ENCODE data around the gene RANBP2.

The RANBP2 gene

DNA sequence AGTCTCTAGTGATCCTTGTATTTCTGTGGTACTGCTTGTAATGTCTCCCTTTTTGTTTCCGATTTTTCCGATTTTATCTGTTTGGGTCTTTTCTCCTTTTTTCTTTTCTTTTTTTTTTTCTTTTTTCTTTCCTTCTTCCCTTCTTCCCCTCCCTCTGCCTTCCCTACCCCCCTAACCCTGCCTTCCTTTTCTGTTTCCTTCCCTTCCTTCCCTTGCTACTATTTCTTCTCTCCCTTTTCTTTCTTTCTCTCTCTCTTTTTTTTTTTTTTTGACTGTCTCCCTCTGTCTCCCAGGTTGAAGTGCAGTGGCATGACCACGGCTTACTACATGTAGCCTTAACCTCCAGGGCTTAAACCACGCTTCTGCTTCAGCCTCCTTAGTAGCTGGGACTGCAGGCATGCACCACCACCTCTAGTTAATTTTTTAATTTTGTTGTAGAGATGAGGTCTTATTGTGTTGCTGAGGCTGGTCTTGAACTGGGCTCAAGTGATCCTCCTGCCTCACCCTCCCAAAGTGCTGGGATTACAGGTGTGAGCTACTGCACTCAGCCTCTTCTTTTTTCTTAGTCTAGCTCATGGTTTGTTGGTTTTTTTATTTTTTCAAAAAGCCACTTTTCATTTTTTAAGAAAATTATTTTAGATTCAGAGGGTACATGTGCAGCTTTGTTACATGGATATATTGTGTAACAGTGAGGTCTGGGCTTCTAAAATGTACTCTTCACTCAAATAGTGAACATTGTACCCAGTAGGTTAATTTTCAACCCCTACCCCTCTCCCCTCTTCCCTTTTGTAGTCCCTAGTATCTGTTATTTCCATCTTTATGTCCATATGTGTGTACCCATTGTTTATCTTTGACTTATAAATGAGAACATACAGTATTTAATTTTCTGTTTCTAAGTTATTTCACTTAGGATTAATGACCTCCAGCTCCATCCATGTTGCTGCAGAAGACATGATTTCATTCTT is 92.0 kb downstream of the RANBP2 start:
- no peaks in the 10 kb centered on the region for H3K4me1 Mint-ChIP-seq
- H3K27ac Mint-ChIP-seq: no peak overlapping the region
- DNase-seq: no peak
- H3K36me3 Mint-ChIP-seq (ENCODE audit: low read depth): peaks cover 90% of the 10 kb centered on the region
- no peak overlapping the region for H3K4me3 Mint-ChIP-seq
- H3K9me3 Mint-ChIP-seq: peaks cover 53% of the 10 kb centered on the region
- TF ChIP-seq, protein P1, sequence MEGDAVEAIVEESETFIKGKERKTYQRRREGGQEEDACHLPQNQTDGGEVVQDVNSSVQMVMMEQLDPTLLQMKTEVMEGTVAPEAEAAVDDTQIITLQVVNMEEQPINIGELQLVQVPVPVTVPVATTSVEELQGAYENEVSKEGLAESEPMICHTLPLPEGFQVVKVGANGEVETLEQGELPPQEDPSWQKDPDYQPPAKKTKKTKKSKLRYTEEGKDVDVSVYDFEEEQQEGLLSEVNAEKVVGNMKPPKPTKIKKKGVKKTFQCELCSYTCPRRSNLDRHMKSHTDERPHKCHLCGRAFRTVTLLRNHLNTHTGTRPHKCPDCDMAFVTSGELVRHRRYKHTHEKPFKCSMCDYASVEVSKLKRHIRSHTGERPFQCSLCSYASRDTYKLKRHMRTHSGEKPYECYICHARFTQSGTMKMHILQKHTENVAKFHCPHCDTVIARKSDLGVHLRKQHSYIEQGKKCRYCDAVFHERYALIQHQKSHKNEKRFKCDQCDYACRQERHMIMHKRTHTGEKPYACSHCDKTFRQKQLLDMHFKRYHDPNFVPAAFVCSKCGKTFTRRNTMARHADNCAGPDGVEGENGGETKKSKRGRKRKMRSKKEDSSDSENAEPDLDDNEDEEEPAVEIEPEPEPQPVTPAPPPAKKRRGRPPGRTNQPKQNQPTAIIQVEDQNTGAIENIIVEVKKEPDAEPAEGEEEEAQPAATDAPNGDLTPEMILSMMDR (IDR thresholded peaks at IDR 0.05): no peak
- no peaks in the 10 kb centered on the region for H3K27me3 Mint-ChIP-seq (ENCODE audit: low read depth, poor library complexity)

GRCh38 chr2:108813732-108814131 is 94.5 kb downstream of the RANBP2 start:
- TF ChIP-seq, protein P1 (IDR thresholded peaks at IDR 0.05): no peak
- Mint-ChIP-seq H3K4me1 (no peaks in the 10 kb centered on the region), H3K4me3 (no peak overlapping the region), H3K9me3 (peaks cover 43% of the 10 kb centered on the region), H3K27ac (no peak overlapping the region), H3K36me3 (ENCODE audit: low read depth) (peaks cover 90% of the 10 kb centered on the region), H3K27me3 (ENCODE audit: low read depth, poor library complexity) (no peaks in the 10 kb centered on the region)
- no peak for DNase-seq

GRCh38 chr2:108820482-108820881 is 101.2 kb downstream of the RANBP2 start:
- DNase-seq: no peak
- Mint-ChIP-seq H3K27me3 (ENCODE audit: low read depth, poor library complexity) (peaks cover 4% of the 10 kb centered on the region), H3K27ac (no peak overlapping the region), H3K4me3 (no peak overlapping the region), H3K9me3 (peaks cover 29% of the 10 kb centered on the region), H3K4me1 (no peaks in the 10 kb centered on the region), H3K36me3 (ENCODE audit: low read depth) (peaks cover 88% of the 10 kb centered on the region)
- TF ChIP-seq, protein P1 (IDR thresholded peaks at IDR 0.05): no peak

DNA sequence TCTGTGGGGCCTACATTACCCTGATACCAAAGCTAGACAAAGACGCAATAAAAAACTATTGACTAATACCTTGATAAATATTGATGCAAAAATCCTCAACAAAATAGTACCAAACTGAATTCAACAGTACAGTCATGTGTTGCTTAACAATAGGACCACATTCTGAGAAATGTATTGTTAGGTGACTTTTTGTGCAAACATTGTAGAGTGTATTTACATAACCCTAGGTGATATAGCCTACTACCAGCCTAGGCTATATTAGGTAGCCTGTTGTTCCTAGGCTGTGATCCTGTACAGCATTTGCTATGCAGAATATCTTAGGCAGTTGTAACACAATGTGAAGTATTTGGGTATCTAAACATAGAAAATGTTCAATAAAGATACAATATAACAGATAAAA is 104.0 kb downstream of the RANBP2 start:
- peaks cover 88% of the 10 kb centered on the region for H3K36me3 Mint-ChIP-seq (ENCODE audit: low read depth)
- no peak overlapping the region for H3K4me3 Mint-ChIP-seq
- TF ChIP-seq, protein P1 (IDR thresholded peaks at IDR 0.05): no peak
- no peak overlapping the region for H3K27ac Mint-ChIP-seq
- peaks cover 4% of the 10 kb centered on the region for H3K27me3 Mint-ChIP-seq (ENCODE audit: low read depth, poor library complexity)
- peaks cover 21% of the 10 kb centered on the region for H3K9me3 Mint-ChIP-seq
- no peaks in the 10 kb centered on the region for H3K4me1 Mint-ChIP-seq
- DNase-seq: no peak

GRCh38 chr2:108824316-108825070 is 105.2 kb downstream of the RANBP2 start:
- no peak for DNase-seq
- TF ChIP-seq, protein P1 (IDR thresholded peaks at IDR 0.05): no peak
- Mint-ChIP-seq H3K4me1 (no peaks in the 10 kb centered on the region), H3K9me3 (peaks cover 12% of the 10 kb centered on the region), H3K36me3 (ENCODE audit: low read depth) (peaks cover 84% of the 10 kb centered on the region), H3K4me3 (no peak overlapping the region), H3K27ac (peak overlapping the region; percentile 40), H3K27me3 (ENCODE audit: low read depth, poor library complexity) (peaks cover 4% of the 10 kb centered on the region)

Data from nephron progenitor cell (in vitro differentiated cells).